BLaER1 treated with 17β-estradiol and CSF1 and Interleukin-3, amounts not matched to agents 10 nM and 100 nM (cell line): ENCODE measurements around the gene MRAS.

Experiments
- H3K27ac ChIP-seq, 11 experiments: shearing (Covaris generic); formaldehyde crosslinking; 2 replicates each; pipeline ENCODE4 v1.8.1; 2022
- H3K27me3 ChIP-seq, 11 experiments: shearing (Covaris generic); formaldehyde crosslinking; 2 replicates each; pipeline ENCODE4 v1.8.1; 2022
- H3K36me3 ChIP-seq, 11 experiments: shearing (Covaris generic); formaldehyde crosslinking; 2 replicates each; pipeline ENCODE4 v1.8.1; 2022
- H3K4me1 ChIP-seq, 10 experiments: shearing (Covaris generic); formaldehyde crosslinking; 2 replicates each; pipeline ENCODE4 v1.8.1; 2022
- H3K4me2 ChIP-seq, 11 experiments: shearing (Covaris generic); formaldehyde crosslinking; 2 replicates each; pipeline ENCODE4 v1.8.1; 2022
- H3K4me3 ChIP-seq, 10 experiments: shearing (Covaris generic); formaldehyde crosslinking; 2 replicates each; pipeline ENCODE4 v1.8.1; 2022
- H3K9ac ChIP-seq, 11 experiments: shearing (Covaris generic); formaldehyde crosslinking; 2 replicates each; pipeline ENCODE4 v1.8.1; 2022
- H3K9me3 ChIP-seq, 11 experiments: shearing (Covaris generic); formaldehyde crosslinking; replicated peaks in 1 of 11; 2 replicates each; pipeline ENCODE4 v1.8.1; 2022
- H4K20me1 ChIP-seq, 11 experiments: shearing (Covaris generic); formaldehyde crosslinking; 2 replicates each; pipeline ENCODE4 v1.8.1; 2022
- Cebpa-rat ChIP-seq, 11 experiments: shearing (Covaris generic); IDR thresholded peaks; 2 replicates each; pipeline ENCODE4 v1.8.1; 2022

MRAS gene

GRCh38 chr3:138325990-138326389 lies 22.4 kb upstream of the MRAS start:
- Histone ChIP-seq H3K27me3 (no peaks in the 10 kb centered on the region), H3K9me3 (no peaks in the 10 kb centered on the region), H3K4me3 (no peak overlapping the region), H3K9ac (no peak overlapping the region), H3K36me3 (no peaks in the 10 kb centered on the region), H3K27ac (no peak overlapping the region), H3K4me1 (peaks cover 13 to 35% (median 21%) of the 10 kb centered on the region in 10 experiments), H3K4me2 (no peak overlapping the region), H4K20me1 (no peaks in the 10 kb centered on the region)
- TF ChIP-seq Cebpa-rat (IDR thresholded peaks at IDR 0.05) = no peak

DNA sequence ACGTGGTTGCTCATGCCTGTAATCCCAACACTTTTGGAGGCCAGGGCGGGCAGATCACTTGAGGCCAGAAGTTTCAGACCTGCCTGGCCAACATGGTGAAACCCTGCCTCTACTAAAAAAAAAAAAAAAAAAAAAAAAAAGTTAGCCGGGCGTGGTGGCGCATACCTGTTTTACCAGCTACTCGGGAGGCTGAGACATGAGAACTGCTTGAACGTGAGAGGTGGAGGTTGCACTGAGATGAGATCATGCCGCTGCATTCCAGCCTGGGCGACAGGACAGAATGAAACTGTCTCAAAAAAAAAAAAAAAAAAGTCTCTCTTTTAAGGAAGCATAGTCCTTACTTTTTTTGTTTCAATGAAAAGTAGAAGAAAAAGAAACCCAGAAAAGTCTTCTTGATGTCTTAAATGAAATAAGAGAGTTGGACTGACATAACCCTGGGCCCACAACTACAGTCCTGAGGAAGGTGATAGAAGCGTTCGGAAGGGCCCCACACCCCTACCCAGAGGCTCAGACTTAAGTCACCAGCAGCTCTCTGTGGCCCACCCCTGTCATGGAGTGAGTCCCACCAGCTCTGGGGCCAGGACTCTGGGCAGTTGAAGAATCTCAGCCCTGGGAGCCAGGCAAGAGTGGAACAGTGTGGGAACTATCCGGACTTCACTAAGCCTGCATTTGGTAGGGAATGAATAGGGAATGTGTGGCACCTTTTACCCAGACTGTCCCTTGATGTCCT lies 21.3 kb upstream of the MRAS start:
- H3K9me3 ChIP-seq = no peaks in the 10 kb centered on the region
- no peaks in the 10 kb centered on the region for H3K36me3 ChIP-seq
- no peak overlapping the region for H3K9ac ChIP-seq
- no peaks in the 10 kb centered on the region for H4K20me1 ChIP-seq
- H3K4me3 ChIP-seq = no peak overlapping the region
- no peak for TF ChIP-seq Cebpa-rat (IDR thresholded peaks at IDR 0.05)
- peaks cover 13 to 35% (median 21%) of the 10 kb centered on the region in 10 experiments for H3K4me1 ChIP-seq
- H3K4me2 ChIP-seq = no peak overlapping the region
- no peaks in the 10 kb centered on the region for H3K27me3 ChIP-seq
- H3K27ac ChIP-seq = no peak overlapping the region

GRCh38 chr3:138327831-138328230 lies 20.5 kb upstream of the MRAS start:
- Histone ChIP-seq H3K4me3 (no peak overlapping the region), H3K4me1 (peaks cover 12 to 29% (median 16%) of the 10 kb centered on the region in 10 experiments), H3K9ac (no peak overlapping the region), H3K27me3 (no peaks in the 10 kb centered on the region), H3K4me2 (no peak overlapping the region), H3K9me3 (no peaks in the 10 kb centered on the region), H3K36me3 (no peaks in the 10 kb centered on the region), H3K27ac (no peak overlapping the region), H4K20me1 (no peaks in the 10 kb centered on the region)
- no peak for TF ChIP-seq Cebpa-rat (IDR thresholded peaks at IDR 0.05)

DNA sequence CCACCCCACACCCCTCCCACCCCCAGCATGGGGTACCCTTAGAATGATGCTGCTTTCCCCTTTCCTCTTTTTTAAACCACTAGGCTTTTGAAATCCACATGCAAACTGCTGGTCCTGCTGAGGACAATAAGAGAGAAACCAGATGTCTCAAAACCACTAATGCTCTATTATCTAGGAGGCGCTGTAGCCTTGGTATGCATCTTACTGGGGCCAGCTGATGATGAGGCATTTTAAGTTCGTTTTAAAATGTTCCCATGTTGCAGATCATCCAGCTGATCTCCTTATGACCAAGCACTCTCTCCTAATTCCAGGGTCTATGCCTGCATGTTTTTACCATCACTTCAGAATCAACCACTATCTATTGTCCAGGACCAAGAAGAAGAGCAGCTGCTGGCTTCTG lies 20.0 kb upstream of the MRAS start:
- peak overlapping the region in 4 of 10 experiments; percentile 59 to 69 (median 68); a peak in 6 of 20 replicates for H3K4me3 ChIP-seq
- no peaks in the 10 kb centered on the region for H4K20me1 ChIP-seq
- H3K9ac ChIP-seq = no peak overlapping the region
- no peak for TF ChIP-seq Cebpa-rat (IDR thresholded peaks at IDR 0.05)
- H3K27me3 ChIP-seq = no peaks in the 10 kb centered on the region
- H3K27ac ChIP-seq = no peak overlapping the region
- peak overlapping the region; percentile 97 to 100 (median 99) for H3K4me2 ChIP-seq
- H3K36me3 ChIP-seq = no peaks in the 10 kb centered on the region
- H3K4me1 ChIP-seq = peaks cover 10 to 24% (median 15%) of the 10 kb centered on the region in 10 experiments
- H3K9me3 ChIP-seq = no peaks in the 10 kb centered on the region

GRCh38 chr3:138329127-138329983 lies 19.0 kb upstream of the MRAS start, which contains the start of gene NME9:
Gene NME9, minus strand, starts transcription at chr3:138329851. Its CDS starts 516 bp downstream, at chr3:138329335.
- Histone ChIP-seq H3K9ac (peak within 1 kb of the TSS; percentile 32 to 79 (median 73)), H3K4me3 (peak within 1 kb of the TSS; percentile 59 to 80 (median 69)), H4K20me1 (no peaks in the 10 kb centered on the region), H3K27me3 (no peaks in the 10 kb centered on the region), H3K4me2 (peak within 1 kb of the TSS; percentile 97 to 100 (median 99)), H3K4me1 (peaks cover 8 to 20% (median 15%) of the 10 kb centered on the region in 10 experiments), H3K9me3 (no peaks in the 10 kb centered on the region), H3K27ac (peak within 1 kb of the TSS in 7 of 11 experiments; percentile 17 to 72 (median 47); a peak in 10 of 22 replicates), H3K36me3 (no peaks in the 10 kb centered on the region)
- no peak for TF ChIP-seq Cebpa-rat (IDR thresholded peaks at IDR 0.05)

- H3K9ac ChIP-seq = peak overlapping the region in 7 of 11 experiments; percentile 69 to 79 (median 75); a peak in 9 of 22 replicates
- H3K4me1 ChIP-seq = peaks cover 8 to 18% (median 15%) of the 10 kb centered on the region in 10 experiments
- peak overlapping the region; percentile 59 to 80 (median 69) for H3K4me3 ChIP-seq
- no peak overlapping the region for H3K27ac ChIP-seq
- no peak for TF ChIP-seq Cebpa-rat (IDR thresholded peaks at IDR 0.05)
- H3K9me3 ChIP-seq = no peaks in the 10 kb centered on the region
- H4K20me1 ChIP-seq = no peaks in the 10 kb centered on the region
- no peaks in the 10 kb centered on the region for H3K27me3 ChIP-seq
- no peaks in the 10 kb centered on the region for H3K36me3 ChIP-seq
- peak overlapping the region; percentile 97 to 100 (median 99) for H3K4me2 ChIP-seq
These were observed 18.4 kb upstream of the MRAS start for GRCh38 chr3:138329984-138330293.

GRCh38 chr3:138331143-138331894 lies 17.1 kb upstream of the MRAS start:
- Histone ChIP-seq H3K27ac (no peak overlapping the region), H3K27me3 (no peaks in the 10 kb centered on the region), H3K4me3 (no peak overlapping the region)

DNA sequence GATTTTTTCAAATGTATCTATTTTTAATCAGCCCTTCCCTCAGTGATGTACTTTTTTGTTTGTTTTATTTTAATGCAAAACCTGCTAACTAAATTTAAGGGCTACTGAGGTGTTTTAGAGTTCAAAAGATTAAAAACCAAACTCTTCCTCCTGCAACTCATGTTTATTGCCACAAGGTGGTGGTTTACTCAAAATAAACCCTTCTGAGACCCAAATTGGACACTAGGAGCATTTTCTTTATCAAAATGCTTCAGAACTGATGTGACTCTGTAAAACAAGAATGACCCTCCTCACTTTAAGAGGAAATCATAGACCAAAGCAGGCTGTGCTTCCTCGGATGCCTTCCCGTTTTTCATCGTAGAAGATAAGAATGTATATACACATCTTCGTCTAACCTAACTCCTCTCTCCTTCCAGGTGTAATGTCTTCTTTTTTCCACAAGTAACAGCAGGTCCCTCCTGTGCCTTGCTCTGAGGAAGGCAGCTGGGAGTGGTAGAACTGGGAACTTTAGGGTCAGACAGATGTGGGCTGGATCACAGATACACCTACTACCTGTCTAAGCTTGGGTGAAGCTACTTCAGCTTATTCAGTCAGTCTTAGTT lies 15.8 kb upstream of the MRAS start:
- Histone ChIP-seq H3K9ac (no peak overlapping the region), H3K27me3 (no peaks in the 10 kb centered on the region), H3K27ac (no peak overlapping the region), H4K20me1 (no peaks in the 10 kb centered on the region), H3K4me3 (no peak overlapping the region), H3K36me3 (no peaks in the 10 kb centered on the region), H3K9me3 (no peaks in the 10 kb centered on the region), H3K4me1 (peaks cover 8 to 18% (median 15%) of the 10 kb centered on the region in 10 experiments), H3K4me2 (no peak overlapping the region)
- TF ChIP-seq Cebpa-rat (IDR thresholded peaks at IDR 0.05) = no peak

More at GRCh38 chr3:138331143-138331894, 17.1 kb upstream of the MRAS start:
- Histone ChIP-seq H3K9ac (no peak overlapping the region), H3K36me3 (no peaks in the 10 kb centered on the region), H4K20me1 (no peaks in the 10 kb centered on the region), H3K9me3 (no peaks in the 10 kb centered on the region), H3K4me1 (peaks cover 8 to 18% (median 15%) of the 10 kb centered on the region in 10 experiments), H3K4me2 (no peak overlapping the region)
- TF ChIP-seq Cebpa-rat (IDR thresholded peaks at IDR 0.05) = no peak
